Measurements from ENCODE around the gene UVRAG. TPM values are rescaled to one million over a fixed set of nuclear protein-coding genes. Genes with fewer than 3 reads are reported as not detected.
A peak's percentile ranks its signal among the peaks of the same experiment; 100 is the strongest.

Gene UVRAG
- total and polyA plus RNA-seq, 2 of the 4 experiments (the other 2 are of a cell fraction): 5.6 to 10.9 TPM

DNA sequence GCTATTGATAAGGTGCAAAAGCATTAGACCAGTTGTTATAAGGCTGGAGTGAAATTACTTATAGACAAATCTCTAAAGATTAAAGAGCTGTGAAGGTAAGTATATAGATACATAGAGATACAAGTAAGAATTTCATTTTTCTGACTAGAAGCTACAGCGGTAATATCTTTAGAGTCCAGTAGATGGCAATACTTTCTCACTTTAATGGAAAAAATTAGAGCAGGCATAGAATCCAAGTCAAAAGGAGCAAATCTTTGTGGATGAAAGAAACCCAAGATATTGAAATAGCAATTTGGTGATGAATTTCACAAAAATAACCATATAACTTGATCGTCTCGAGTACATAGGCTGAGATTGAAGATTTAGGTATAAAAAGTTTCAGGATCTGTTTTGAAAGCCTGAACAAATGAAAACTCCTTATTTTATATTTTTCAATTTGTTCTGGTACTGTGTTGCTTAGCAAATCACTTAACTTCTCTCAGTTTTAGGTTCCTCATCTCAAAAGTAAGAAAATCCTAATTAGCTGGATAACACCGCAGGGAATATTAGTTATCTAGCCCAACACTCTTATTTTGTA lies 81.9 kb downstream of the UVRAG start:
- CTCF ChIA-PET: interaction anchor here (0.9 to 3.8 kb wide), 4 partner anchors 12 to 418 kb away, joined by 3 to 23 read pairs (median 4); no protein-coding TSS in a partner anchor
- no TSS peak for BruUV-seq (replicated peaks)
- Histone ChIP-seq H4K5ac (ENCODE audit: low read depth, low read length) (no peak overlapping the region), H3K9me1 (ENCODE audit: insufficient read depth, low read length) (no peaks in the 10 kb centered on the region; the same call in 1 of the 2 replicates), H4K8ac (ENCODE audit: low read depth in 2 of 2, low read length in 2 of 2) (no peak overlapping the region), H3K14ac (replicated peaks; ENCODE audit: low read depth, low read length) (no peak overlapping the region), H2AK5ac (ENCODE audit: low read depth, low read length) (no peak overlapping the region), H3K23ac (ENCODE audit: low read depth, low read length) (no peak overlapping the region), H2BK15ac (ENCODE audit: low read depth, low read length) (no peak overlapping the region), H3K4me3 (ENCODE audit: insufficient read depth, low read depth, low read length) (no peak overlapping the region), H3K36me3 (ENCODE audit: control insufficient read depth, insufficient read depth, low read length) (peaks cover 2% of the 10 kb centered on the region; the same call in 1 of the 2 replicates), H3K79me1 (ENCODE audit: low read depth in 1 of 2, low read length in 2 of 2) (peaks cover 0 to 4% of the 10 kb centered on the region in 2 experiments; a peak in 1 of 4 replicates), H3K18ac (ENCODE audit: low read depth, low read length) (no peak overlapping the region), H3K9ac (ENCODE audit: low read depth, low read length) (no peak overlapping the region), H4K20me1 (ENCODE audit: insufficient read depth, low read length) (no peaks in the 10 kb centered on the region), H3K4ac (ENCODE audit: low read depth, low read length) (no peak overlapping the region), H3K9me3 (ENCODE audit: control insufficient read depth, insufficient read depth, low read length) (no peaks in the 10 kb centered on the region), H2BK120ac (ENCODE audit: low read depth, low read length) (no peak overlapping the region), H2BK20ac (ENCODE audit: low read depth, low read length) (no peak overlapping the region), H3K56ac (ENCODE audit: extremely low read depth, insufficient read depth, low read length) (no peak overlapping the region), H4K91ac (ENCODE audit: insufficient read depth, low read depth, low read length) (no peak overlapping the region), H3K4me2 (ENCODE audit: low read depth, low read length) (no peak overlapping the region), H3K4me1 (ENCODE audit: control insufficient read depth, insufficient read depth, low read length) (no peaks in the 10 kb centered on the region), H3K27ac (ENCODE audit: insufficient read depth, low read length) (no peak overlapping the region), H2AFZ (replicated peaks; ENCODE audit: low read length, poor library complexity) (no peak overlapping the region), H3K27me3 (ENCODE audit: control insufficient read depth, insufficient read depth, low read length) (no peaks in the 10 kb centered on the region), H2AK9ac (replicated peaks; ENCODE audit: low read depth, low read length, poor library complexity) (no peak overlapping the region), H2BK5ac (ENCODE audit: low read depth, low read length, poor library complexity, severe bottlenecking) (no peak overlapping the region)
- DNase-seq: peak; percentile 55
- ATAC-seq (ENCODE audit: low read depth): peak; percentile 62
- intact Hi-C loops (cut with micrococcal nuclease) (loop anchor here (1.0 to 2.0 kb wide), 4 partner anchors 255 to 616 kb away; no protein-coding TSS in a partner anchor), dilution Hi-C loops (cut with HindIII; ENCODE audit: low sequenced_read_pairs, unreplicated experiment) (no loop called here), in situ Hi-C loops (cut with MboI; ENCODE audit: low sequenced_read_pairs) (loop anchor here (10.0 kb wide), 1 partner anchor 418 kb away; no protein-coding TSS in a partner anchor)
- TF ChIP-seq FOS (IDR thresholded peaks at IDR 0.05; ENCODE audit: low read depth, low read length): no peak
- no peak for TF ChIP-seq RCOR1 (IDR thresholded peaks at IDR 0.05; ENCODE audit: insufficient replicate concordance, low read length)
- TF ChIP-seq MXI1 (IDR thresholded peaks at IDR 0.05; ENCODE audit: borderline replicate concordance, low read depth, low read length): no peak
- TF ChIP-seq SMC3 (IDR thresholded peaks at IDR 0.05; ENCODE audit: low read depth, low read length): peak; percentile 84
- TF ChIP-seq, protein P1, sequence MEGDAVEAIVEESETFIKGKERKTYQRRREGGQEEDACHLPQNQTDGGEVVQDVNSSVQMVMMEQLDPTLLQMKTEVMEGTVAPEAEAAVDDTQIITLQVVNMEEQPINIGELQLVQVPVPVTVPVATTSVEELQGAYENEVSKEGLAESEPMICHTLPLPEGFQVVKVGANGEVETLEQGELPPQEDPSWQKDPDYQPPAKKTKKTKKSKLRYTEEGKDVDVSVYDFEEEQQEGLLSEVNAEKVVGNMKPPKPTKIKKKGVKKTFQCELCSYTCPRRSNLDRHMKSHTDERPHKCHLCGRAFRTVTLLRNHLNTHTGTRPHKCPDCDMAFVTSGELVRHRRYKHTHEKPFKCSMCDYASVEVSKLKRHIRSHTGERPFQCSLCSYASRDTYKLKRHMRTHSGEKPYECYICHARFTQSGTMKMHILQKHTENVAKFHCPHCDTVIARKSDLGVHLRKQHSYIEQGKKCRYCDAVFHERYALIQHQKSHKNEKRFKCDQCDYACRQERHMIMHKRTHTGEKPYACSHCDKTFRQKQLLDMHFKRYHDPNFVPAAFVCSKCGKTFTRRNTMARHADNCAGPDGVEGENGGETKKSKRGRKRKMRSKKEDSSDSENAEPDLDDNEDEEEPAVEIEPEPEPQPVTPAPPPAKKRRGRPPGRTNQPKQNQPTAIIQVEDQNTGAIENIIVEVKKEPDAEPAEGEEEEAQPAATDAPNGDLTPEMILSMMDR (conservative IDR thresholded peaks at IDR 0.05; ENCODE audit: low read depth, low read length): peak; percentile 76
- TF ChIP-seq RAD21 (IDR thresholded peaks at IDR 0.05; ENCODE audit: low read length): peak; percentile 85
- TF ChIP-seq RFX5 (IDR thresholded peaks at IDR 0.05; ENCODE audit: low read depth, low read length): no peak
- no CpG with 5 or more reads among the region's 4 CpGs for WGBS, 2 experiments (ENCODE audit: extremely low coverage in 2 of 2, insufficient read length in 1 of 2)
- POLR2A ChIA-PET (ENCODE audit: unreplicated experiment): no interaction called here

Measured in IMR-90 (cell line).